ENCODE results near the gene RTN1.
A peak's percentile ranks its signal among the peaks of the same experiment; 100 is the strongest.

RTN1 gene

DNA sequence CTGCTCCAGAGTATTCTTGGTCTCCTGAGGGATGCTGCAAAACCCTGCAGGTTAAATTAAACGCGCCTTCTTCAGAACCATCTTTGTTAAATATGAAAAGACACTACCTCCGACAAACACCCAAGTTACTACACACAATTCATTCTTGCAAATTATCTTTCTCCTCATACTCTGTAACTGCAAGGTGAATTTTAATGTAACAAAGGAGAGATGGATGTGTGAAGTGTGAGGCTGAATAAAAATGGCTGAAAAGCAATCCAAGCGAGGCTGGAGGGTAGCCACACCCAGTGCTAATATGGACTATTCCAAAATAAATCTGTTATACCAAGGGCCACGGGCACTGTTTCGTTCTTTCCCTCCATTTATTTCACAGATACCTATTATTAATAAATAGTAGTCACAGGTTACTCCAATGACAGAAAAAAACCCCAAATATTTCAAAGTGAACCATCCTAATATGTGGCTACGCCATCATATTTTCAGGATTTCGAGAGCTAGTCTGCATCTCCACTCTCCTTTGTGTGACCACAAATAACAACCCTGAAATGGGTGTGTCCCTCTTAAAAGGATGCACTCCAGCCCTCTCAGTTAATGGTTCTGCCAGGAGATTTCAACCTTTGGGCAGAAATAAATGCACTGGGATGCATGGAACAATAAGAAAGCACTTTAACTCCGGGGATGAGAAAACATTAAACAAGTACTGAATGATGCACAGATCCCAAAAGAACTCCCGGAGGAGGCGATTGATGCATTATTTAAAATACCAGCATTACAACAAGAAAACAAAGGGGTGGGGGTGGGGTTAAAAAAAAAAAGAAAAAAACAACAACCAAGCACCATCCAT is 240.9 kb downstream of the RTN1 start:
- DNase-seq (ENCODE audit: low spot score) = no peak

DNA sequence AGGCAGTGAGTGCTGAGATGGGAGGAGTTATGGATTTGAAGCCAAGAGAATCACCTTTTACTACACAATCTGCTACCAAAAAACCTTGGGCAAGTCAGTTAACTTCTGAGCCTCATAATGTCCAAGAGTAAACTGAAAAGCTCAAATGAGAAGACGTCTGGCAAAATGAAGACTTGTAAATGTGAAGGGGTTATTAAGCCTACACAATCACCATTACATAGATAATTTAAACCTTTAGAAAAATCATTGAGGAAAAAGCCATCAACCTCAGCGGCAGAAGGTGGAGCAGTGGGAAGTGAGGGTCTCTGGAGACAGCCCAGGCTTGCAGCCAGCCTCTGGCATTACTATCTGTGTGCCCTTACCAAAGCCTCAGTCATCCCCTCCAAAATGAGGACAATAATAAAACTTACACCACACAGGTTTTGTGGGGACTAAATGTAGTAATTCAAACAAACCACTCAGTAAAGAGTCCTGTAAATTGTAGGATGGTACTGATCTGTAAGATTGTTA is 243.5 kb downstream of the RTN1 start:
- no peak for DNase-seq (ENCODE audit: low spot score)

GRCh38 chr14:59622631-59623030 is 247.9 kb downstream of the RTN1 start:
- no peak for DNase-seq (ENCODE audit: low spot score)

GRCh38 chr14:59619061-59619460 is 251.5 kb downstream of the RTN1 start:
- DNase-seq (ENCODE audit: low spot score) = no peak

GRCh38 chr14:59601056-59601455 is 269.5 kb downstream of the RTN1 start:
- DNase-seq (ENCODE audit: low spot score) = no peak

DNA sequence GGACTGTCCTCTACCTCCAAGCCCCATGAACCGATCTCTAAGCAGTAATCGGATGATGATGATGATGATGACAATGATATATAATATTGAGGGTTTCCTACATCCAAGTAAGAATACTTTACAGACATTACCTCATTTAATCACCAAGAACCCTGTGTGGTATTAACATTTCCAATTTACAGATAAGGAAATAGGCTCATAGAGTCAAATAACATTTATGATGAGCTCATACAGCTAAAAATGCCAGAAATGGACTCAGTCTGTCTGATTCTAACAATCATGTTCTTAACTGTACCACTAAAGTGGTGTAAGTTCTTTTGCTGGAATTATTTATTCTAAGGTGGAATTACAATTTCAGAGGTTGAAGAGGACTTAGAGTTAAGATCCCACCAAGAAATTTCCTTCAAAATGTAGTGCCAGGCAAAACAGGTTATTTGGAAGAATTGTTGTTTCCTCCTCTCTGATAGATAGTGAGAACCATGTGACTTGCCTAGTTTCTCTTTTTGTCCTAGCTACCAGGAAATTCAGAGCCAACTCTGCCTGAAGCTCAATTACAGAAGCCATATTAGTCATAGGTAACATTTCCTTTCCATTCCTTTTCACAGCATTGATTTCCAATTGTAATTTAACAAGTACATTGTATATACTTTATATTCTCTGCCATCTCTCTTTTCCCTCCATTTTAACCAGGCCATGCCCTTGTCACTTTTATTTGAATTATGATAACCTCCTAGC is 270.2 kb downstream of the RTN1 start:
- DNase-seq (ENCODE audit: low spot score) = no peak

DNA sequence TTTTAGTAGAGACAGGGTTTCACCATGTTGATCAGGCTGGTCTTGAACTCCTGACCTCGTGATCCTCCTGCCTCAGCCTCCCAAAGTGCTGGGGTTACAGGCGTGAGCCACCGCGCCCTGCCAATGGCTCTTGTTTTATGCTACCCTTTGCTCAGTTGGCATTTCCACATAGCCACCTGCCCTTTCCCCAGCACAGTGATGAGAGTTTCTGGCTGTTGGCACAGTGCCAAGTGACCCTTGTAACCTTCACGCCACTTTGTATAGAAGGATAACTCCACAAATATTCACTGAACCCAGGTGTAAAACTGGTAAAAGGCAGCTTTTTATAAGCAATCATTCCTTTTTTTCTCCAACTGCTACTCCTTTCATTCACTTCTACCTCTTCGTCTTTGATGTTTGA is 275.5 kb downstream of the RTN1 start:
- no peak for DNase-seq (ENCODE audit: low spot score)

DNA sequence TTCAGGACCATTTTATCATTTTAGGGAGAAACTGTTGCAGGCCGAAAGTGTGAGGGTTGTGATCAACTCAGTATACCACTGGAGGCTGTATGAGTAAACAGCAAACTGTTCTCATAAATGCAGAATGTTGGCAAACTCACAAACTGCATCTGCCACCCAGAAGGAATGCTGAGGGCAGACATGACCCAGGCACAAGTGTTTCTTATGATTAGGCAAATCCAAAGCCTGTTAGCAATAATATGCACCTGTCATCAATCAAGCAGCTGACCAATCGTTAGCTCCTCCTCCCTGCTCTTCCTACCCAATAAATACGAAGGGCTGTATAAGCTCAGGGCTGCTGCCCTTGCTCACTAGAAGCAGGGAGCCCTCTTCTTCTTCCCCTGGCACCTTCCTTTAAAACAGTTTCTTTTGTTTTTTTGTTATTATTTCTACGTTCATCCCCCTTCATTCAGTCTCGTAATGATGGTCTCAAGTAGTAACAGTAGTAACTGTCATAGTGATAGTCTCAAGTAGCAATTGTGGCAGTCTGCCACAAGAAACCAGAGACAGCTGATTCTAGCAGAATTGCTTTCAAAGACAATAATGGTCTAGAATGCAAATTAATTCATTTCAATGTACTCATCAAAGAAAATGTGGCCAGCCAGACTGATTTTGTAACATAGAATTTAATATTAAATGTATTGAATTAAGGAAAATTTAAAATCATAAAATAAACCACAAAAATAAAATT is 278.8 kb downstream of the RTN1 start:
- no peak for DNase-seq (ENCODE audit: low spot score)

DNA sequence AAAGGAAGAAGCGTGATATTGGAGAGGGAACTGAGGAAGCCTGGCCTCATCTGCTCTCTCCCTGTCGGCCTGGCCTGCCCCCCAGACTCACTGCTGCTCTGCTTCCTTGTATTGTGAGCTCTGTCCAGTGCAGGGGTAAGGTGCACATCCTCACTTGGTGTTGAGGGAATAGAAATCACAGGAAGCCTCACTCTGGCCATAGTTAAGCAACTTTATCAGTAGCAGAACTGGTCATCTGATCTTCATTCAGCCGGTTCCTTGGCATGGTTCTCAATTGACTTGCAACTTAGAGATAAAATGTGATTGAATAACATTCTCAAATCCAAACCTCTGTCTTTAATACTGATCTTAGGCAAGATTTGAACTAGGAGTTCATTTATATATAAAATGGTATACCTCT is 282.5 kb downstream of the RTN1 start:
- no peak for DNase-seq (ENCODE audit: low spot score)

DNA sequence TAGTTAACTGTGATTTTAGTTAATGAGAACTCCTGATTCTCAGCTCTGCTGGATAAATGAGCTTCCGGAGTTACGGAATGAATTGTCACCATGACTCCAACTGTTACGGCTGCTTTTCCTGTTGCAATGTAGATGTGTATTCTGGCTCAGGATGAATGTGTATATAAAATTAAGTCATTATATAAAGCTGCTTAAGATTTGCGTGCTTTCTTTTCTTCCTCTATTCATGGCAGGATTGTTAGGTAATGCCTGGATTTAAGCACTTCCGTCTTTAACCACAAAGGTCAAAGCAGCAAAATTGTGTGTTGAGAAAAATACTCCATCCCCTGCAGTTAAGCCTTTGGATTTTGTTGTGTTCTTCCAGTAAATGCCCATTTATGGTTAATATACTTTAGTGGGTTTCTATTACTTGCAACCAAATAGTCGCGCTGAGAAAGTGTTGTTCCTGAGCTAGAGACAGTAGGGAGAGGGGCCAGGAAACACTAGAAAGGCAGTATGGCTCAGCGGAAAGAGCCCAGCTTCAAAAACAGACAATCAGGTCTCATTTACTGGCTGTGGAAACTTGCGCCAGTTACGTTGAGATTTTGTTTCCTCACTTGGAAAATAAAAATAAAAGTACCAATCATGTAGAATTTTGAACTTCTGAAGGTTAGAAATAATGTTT is 284.6 kb downstream of the RTN1 start:
- DNase-seq (ENCODE audit: low spot score) = no peak

DNA sequence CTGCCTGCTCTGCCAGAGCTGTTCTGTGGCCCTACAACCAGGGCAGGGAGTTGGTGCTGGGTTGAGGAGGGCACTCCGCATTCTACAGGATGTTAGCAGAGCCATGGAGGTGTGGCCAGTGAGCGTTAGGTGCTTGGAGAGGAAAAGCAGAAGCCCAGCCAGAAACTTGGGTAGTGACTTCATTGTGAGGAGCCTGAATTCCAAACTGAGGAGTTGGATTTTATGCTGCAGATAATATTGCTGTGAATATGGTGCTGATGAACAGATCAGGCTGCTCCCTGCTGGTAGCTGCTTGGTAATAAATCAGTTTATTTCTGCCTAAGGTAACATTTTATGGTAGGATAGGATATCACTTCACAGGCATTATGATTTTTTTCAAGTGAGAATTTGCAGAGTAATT is 286.8 kb downstream of the RTN1 start:
- peak; percentile 38 for DNase-seq (ENCODE audit: low spot score)

DNA sequence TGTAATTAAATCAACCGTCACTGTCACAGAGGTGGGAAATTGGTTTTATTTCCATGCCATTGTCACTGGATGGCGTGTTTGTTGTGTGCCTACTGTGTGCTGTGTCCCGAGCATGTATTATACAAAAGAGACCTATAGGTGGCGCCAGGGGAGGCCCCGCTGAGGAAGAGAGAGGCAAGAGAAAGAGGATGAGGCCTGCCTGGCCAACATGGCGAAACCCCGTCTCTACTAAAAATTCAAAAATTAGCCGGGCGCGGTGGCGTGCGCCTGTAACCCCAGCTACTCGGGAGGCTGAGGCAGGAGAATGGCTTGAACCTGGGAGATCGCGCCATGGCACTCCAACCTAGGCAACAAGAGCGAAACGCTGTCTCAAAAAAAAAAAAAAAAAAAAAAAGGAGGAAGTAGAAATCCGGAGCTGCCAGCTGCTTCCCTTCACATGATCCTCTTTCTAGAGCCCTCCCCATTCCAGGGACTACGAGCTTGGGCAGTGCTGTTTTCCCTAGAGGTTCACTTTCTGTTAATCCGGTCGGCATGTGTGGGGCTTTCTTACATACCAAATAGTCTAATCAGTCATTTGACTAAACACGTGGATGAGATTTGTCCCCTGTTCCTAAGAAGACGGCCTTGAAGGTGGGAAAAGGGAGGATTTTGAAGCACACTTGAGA is 287.6 kb downstream of the RTN1 start:
- no peak for DNase-seq (ENCODE audit: low spot score)

DNA sequence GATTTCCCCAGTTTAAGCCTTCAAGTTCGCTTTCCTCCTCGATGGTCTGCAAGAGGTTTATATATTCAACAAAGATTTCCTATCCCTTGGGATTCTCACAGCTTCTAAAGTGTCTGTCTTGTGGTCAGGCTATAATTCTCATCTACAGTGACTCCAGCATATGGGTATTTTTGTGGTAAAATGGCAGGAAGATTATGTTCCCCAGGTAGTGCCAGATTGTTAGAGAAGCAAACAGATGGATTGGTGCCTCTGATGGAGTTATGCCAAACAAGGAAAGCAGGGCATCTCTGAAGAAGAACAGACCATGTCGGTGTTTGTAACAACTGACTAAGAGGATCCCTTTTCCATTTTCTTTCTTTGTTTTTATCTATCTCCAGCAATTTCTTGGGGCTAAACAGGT is 288.4 kb downstream of the RTN1 start:
- no peak for DNase-seq (ENCODE audit: low spot score)

GRCh38 chr14:59580911-59581310 is 289.7 kb downstream of the RTN1 start:
- no peak for DNase-seq (ENCODE audit: low spot score)

DNA sequence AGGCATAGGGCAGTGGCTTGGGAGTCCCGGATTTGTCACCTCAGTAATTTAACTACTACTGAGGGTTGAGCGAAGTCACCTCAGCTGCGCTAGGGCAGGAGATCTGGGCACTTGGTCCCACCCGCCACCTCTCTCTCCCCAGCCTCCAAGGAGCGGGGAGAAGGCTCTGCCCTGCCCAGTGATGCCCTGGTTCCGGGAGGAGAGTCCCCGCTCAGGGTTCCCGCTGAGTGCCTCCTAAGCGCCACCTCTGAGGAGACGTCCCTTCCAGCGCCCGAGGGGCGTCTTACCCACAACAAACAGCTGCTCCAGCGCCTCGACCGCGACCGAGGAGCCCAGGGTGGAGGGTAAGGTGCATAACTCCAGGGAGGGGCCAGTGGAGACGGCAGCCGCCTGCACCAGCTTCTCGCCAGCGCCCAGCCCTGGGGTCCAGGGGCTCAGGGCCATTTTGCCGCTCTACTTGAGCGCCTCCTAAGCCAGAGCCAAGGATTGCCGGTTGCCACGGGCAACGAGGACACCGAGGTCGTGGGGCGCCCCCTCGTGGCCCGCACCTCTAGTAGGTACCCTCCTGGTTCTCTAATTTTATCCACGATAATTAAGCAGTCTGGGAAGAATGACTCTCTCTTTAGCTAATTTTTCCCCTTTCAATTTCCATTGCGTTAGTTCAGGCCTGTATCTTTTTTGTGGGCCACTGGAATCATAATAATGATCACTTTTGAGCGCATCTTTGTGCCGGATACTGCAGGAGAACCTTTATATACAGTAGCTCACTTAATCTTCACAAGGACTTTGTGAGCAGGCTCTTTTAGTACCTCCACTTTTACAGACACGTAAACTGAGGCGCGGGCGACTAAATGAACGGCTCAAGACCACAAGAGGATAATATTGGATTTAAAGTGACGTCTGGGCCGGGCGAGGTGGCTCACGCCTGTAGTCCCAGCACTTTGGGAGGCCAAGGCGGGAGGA is 294.0 kb downstream of the RTN1 start, which contains the start of gene CCDC175:
CCDC175 (minus strand) TSS at position 481 of the 963 bp plus-strand sequence; CDS start at position 444, 37 bp downstream.
- peak; percentile 42 for DNase-seq (ENCODE audit: low spot score)

GRCh38 chr14:59570122-59570521 is 300.5 kb downstream of the RTN1 start:
- DNase-seq (ENCODE audit: low spot score) = peak; percentile 18

GRCh38 chr14:59566725-59567124 is 303.9 kb downstream of the RTN1 start:
- no peak for DNase-seq (ENCODE audit: low spot score)

DNA sequence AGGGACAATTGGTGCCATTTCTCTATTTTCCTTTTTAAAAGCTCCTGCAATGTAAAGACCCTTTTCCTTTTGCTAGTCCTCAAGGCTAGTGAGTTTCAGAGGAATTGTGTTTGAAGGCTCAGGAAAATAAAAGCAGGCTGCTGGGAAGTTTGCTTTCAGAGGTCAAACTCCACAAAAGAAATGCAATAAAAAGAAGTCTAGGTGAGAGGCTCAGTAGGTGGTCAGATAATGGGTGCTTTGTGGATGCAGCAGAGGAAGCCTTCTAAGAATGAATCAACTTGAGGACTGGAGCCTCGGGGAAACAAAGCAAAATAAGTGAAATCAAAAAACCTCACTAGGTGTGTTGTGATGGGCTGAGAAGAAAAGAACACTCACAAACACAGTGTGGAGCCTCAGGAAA is 304.3 kb downstream of the RTN1 start:
- no peak for DNase-seq (ENCODE audit: low spot score)

- DNase-seq (ENCODE audit: low spot score) = no peak
Measured at GRCh38 chr14:59565087-59565486, 305.5 kb downstream of the RTN1 start.

DNA sequence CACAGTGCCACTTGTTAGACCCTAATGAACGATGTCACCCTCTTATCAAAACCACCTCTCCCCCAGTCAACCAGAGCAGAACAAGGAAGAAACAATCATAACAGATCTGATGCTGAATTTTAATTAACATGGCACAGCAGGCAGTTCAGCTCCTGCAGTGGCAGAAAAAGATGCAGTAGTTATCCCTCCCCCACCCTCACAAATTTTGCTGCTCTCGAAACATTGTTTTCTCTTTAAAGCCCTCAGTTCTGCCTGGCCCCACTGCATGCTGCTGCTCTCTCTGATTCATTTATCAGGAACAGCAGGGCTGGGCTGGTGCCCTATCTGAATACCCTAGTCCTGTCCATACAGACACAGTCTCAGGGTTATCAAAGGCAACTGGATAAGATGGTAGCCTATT is 306.2 kb downstream of the RTN1 start:
- no peak for DNase-seq (ENCODE audit: low spot score)
